Hematopoietic multipotent progenitor cell treated with erythropoietin and hydrocortisone succinate and interleukin-3 and kit ligand, for 8 days (in vitro differentiated cells): ENCODE results near the gene RREB1.
"Not testable (repeated sequence)": the region's sequence is repeated elsewhere in the genome, so short reads cannot be mapped to it uniquely, and the experiment has no call there.

Experiments
- DNase-seq: peaks from one replicate; pipeline ENCODE4 v3.0.0-alpha.2; 2015

The RREB1 gene

GRCh38 chr6:7267466-7268091 lies 159.8 kb downstream of the RREB1 start:
- peak; percentile 78 for DNase-seq

- DNase-seq: no peak
Observed at GRCh38 chr6:7268362-7268761, 160.6 kb downstream of the RREB1 start.

DNA sequence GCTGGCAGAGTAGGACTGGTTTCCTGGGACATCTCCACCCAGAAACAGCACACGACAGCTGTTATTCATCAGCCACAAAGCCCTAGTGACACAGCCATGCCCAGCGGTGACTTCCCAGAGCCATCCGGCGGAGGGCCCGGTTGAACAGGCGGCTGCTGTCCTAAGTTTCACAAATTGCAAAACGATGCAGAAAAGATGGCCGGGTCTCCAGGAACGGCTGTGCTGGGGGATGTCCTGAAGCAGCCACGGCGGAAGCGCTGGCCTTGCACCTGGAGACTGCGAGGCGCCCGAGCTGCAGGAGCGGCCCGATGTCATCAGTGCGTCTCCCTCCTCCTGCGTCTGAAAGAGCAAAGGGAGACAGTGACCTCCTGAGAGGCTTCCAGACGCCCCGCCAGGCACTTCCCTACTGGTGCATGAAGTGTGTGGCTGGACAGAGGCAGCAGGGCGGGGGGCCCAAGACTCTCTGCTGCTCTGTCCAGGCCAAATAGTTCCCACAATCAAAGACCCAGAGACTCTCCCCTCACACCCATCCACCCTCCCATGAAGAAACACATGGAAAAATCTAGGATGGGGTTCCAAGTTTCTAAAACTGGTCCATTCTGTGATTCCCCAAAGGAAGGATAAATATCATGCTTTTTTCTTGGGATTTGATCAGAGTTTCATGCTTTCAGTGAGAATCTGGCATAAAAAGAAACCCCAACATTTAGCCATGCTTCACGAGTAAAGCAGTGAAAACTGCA lies 161.2 kb downstream of the RREB1 start:
- DNase-seq: no peak

DNA sequence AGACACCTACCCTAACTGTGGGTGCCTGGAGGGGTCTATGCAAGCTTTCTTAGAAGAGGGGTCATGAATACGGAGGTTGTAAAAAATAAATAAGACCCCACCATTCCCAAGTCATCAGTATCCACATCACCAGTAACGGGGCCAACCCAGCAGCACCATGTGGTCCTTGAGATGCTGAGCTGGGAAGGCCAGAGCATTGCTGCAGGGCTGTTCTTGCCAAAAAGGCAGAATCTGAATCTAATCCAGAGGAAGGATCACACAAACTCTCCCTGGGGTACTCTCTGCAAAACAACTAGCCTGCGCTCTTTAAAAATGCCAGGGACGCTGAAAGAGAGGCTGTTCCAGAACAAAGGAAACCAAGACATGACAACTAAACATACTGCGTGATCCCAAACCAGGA lies 162.1 kb downstream of the RREB1 start:
- DNase-seq: no peak

DNA sequence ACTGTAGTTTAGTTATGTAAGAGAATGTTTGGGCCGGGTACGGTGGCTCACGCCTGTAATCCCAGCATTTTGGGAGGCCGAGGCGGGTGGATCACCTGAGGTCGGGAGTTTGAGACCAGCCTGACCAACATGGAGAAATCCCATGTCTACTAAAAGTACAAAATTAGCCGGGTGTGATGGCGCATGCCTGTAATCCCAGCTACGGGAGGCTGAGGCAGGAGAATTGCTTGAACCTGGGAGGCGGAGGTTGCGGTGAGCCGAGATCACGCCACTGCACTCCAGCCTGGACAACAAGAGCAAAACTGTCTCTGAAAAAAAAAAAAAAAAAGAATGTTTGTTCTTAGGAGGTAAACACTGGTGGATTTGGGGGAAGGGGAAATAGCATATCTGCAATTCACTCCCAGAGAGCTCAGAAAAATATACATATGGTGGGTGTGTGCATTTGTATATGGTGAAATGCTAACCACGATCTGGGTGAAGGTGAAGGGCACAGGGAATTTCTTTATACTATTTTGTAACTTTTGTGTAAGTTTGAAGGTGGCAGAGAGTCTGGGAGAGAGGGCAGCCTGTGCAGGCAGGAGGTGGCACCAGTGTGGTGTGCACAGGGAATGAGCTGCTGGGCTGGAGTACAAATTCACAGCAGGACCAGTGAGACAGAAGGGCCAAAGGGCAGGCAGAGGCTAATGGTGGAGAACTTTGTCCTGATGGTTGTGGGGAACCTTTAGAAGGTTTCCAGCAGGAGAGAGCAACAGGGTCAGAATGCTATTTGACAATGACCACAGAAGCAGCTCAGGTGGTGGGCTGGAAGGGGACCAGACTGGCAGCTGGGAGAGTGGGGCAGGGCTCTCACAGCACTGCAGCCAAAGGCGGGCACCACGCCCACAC lies 162.8 kb downstream of the RREB1 start:
- no peak for DNase-seq

GRCh38 chr6:7271205-7271534 lies 163.4 kb downstream of the RREB1 start:
- DNase-seq: no peak

DNA sequence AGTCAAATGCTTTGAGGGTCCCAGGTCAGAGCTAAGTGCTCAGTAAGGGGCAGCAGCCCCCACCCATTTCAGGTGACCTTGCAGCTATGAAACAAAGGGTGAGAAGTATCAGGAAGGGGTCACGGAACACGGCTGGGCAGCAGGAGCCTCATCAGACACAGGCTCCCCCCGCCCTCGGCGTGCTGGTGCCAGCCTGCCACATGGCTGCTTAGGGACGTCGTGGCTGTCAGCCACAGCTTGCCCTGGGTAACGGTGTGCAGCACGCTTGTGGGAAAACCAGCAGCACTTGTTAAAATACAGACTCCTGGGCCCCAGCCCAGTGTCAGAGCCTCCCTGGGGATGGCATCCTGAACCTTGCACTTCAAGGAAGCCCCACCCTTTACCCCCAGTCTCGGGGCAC lies 165.9 kb downstream of the RREB1 start:
- DNase-seq: no peak

DNA sequence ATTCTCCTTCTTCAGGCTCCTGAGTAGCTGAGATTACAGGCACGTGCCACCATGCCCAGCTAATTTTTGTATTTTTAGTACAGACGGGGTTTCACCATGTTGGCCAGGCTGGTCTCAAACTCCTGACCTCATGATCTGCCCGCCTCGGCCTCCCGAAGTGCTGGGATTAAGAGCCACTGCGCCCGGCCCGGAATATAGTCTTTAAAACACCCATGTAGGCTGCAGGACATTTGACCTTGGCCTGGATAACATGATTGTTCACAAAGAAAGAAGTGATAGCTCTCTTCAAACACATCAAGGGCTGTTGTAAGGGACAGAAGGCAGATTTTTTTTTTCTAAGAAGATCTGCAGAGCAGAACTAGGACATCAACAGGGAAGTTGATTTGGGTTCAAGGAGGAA lies 166.8 kb downstream of the RREB1 start:
- DNase-seq: not testable (repeated sequence)

DNA sequence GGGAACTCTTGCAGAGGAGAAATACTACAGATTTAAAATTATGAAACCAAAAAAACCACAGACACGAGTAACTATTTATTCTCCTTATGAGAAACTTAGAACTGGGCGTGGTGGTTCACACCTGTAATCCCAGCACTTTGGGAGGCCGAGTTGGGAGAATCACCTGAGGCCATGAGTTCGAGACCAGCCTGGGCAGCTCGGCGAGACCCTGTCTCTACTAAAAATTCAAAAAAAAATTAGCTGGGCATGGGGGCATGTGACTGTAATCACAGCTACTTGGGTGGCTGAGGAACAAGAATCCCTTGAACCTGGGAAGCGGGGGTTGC lies 168.4 kb downstream of the RREB1 start:
- no peak for DNase-seq

DNA sequence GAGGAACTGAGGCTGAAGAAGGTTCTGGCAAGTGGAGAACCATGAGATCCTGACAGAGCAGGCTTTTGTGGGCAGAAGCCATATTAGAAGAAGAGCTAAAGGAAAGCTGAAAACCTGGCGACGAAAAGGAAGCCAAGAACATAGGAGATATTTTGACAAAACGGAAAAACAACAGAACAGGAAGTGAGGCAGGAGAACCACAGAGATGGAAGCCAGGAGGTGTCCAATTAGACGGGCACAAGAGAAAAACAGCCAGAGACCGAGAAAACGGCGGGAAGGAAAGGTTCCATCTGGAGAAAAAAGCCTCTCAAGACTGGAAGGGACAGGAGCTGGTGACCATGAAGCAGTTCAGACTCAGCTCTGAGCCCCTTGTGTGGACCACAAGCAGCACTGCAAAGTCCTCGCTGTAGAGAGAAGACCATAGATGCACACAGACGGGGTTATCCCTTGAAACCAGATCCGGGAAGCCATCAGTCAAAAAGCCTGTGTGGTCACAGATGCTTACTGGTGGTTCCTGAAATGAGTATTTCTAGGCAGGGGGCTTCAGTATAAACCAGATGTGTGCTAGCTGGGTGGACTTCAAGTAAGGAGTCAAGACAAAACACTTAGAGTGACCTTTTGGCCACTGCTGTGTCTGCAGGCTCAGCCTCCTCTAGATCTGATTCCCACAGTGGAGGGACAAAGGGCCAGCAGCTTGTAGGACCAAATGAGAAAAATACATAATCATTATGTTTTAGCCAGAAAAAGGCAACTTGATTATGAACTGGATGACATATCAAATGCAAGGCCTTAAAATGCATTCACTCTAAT lies 174.5 kb downstream of the RREB1 start:
- no peak for DNase-seq

DNA sequence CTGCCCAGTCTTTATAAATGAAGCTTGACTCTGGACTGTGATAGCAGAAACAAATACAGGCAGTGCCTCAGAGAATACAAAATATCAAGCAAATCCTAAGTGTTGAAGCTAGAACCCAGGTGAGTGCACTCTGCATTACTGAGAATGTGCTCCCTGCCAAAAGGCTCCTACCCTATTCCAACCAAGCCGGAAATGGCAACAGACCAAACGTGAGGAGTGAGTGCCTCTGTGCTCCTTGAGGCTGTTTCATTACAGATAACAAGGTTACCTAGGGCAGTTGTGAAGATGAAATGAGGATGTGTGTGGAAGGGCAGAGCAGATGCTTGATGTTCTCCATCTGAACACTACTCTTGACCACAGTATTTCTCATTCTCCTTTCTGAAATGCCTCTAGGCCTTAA lies 175.9 kb downstream of the RREB1 start:
- DNase-seq: no peak

GRCh38 chr6:7285416-7285815 lies 177.7 kb downstream of the RREB1 start:
- no peak for DNase-seq

- no peak for DNase-seq
Observed at GRCh38 chr6:7290079-7290478, 182.3 kb downstream of the RREB1 start.

GRCh38 chr6:7292596-7293255 lies 185.0 kb downstream of the RREB1 start:
- DNase-seq: no peak

DNA sequence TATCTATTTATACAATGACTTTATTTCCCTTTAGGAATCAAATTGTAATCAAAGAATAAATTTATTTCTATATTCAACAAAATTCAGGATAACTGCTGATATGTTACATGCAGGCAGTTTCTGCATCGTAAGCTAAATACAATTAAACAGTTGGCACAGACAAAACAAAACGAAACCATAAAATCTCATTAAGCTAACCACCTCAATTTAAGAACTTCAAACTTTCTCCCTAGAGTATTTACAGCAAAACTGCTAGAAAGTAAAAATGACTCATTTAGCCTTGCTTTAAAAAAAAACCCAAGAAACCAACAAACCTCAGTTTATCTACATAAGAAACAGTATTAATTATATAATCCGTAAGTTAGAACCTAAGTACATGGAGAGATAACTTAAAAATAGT lies 188.2 kb downstream of the RREB1 start:
- DNase-seq: no peak

GRCh38 chr6:7296602-7297001 lies 188.8 kb downstream of the RREB1 start:
- no peak for DNase-seq

- DNase-seq: no peak
Observed at GRCh38 chr6:7298113-7298512, 190.4 kb downstream of the RREB1 start.

- DNase-seq: peak; percentile 48
Observed at GRCh38 chr6:7300926-7301325, 193.2 kb downstream of the RREB1 start.
